PFSK-1 (cell line): Measurements from ENCODE around the gene BEAN1.

ENCODE experiments used
- FOXP2 ChIP-seq: optimal IDR thresholded peaks from 2 replicates; pipeline ENCODE3; 2011; ENCODE audit warnings: borderline replicate concordance, control low read depth, inconsistent platforms; ENCODE audit not compliant: insufficient read depth; ENCODE audit errors: extremely low read length, extremely low read depth
- POLR2AphosphoS5 ChIP-seq: IDR thresholded peaks from 2 replicates; pipeline ENCODE4 v1.6.1; 2012; ENCODE audit warnings: low read depth, mild to moderate bottlenecking, control low read depth, low read length, moderate library complexity
- SIN3A ChIP-seq: IDR thresholded peaks from 2 replicates; pipeline ENCODE4 v1.6.1; 2012; ENCODE audit warnings: mild to moderate bottlenecking, low read length, moderate library complexity, borderline replicate concordance; ENCODE audit not compliant: insufficient read depth
- TAF1 ChIP-seq: IDR thresholded peaks from 2 replicates; pipeline ENCODE4 v1.6.1; 2012; ENCODE audit warnings: low read length, control low read depth, borderline replicate concordance; ENCODE audit not compliant: insufficient read depth
- TF ChIP-seq, protein P1 (sequence below), 2 experiments: IDR thresholded peaks; 2 replicates each; pipeline versions ENCODE4 v1.6.1 to v1.8.0; 2011 to 2012; ENCODE audit warnings: low read depth in 2 of 2, low read length in 2 of 2, control low read depth in 1 of 2, inconsistent platforms in 1 of 2, mild to moderate bottlenecking in 1 of 2, moderate library complexity in 1 of 2; ENCODE audit not compliant: insufficient read depth in 1 of 2

The BEAN1 gene

DNA sequence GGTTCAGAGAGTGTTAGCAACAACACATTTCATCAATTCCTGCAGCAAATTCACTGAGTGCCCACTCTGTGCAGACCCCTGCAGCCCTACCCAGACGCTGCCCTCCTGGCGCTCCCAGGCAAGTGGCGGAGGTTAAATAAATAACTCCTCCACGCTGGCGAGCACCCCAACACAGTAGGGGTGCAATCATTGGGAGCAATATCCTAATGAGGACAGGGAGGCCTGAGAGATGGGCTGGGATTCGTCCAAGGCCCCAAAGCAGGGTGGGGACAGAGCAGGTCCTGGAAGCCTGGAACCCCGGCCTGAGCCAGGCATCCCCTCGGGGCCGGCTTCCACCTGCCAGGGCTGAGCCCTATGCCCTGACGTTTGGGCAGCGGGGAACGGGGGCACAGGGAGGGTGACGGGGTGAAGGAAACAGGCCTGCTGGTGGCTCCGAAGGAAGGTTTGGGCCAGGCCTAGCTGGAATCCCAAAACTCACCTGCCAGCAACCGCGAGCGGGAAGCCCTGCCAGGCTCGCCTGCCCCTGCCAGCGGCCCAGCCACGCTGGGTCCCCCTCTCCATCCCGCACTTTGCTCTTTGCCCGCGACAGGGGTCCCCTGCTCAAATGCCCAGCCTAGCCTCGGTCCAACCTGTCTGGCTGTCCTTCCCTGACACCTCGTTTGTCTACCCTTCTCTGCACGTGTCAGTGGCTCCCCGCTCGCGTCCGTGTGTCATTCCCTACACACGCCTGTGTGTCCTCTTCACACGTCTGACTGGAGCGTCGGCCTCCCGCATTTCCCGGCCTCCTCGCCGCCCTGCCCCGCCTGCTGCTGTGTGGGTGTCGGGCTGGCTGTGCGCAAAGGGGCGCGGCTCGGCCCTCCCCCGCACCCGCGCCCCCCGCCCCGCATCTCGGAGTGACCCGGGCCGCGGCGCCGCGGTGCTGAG lies 721 bp upstream of the BEAN1 start:
- TF ChIP-seq TAF1 (no peak), FOXP2 (no peak), SIN3A (no peak), POLR2AphosphoS5 (no peak)
- TF ChIP-seq, protein P1, sequence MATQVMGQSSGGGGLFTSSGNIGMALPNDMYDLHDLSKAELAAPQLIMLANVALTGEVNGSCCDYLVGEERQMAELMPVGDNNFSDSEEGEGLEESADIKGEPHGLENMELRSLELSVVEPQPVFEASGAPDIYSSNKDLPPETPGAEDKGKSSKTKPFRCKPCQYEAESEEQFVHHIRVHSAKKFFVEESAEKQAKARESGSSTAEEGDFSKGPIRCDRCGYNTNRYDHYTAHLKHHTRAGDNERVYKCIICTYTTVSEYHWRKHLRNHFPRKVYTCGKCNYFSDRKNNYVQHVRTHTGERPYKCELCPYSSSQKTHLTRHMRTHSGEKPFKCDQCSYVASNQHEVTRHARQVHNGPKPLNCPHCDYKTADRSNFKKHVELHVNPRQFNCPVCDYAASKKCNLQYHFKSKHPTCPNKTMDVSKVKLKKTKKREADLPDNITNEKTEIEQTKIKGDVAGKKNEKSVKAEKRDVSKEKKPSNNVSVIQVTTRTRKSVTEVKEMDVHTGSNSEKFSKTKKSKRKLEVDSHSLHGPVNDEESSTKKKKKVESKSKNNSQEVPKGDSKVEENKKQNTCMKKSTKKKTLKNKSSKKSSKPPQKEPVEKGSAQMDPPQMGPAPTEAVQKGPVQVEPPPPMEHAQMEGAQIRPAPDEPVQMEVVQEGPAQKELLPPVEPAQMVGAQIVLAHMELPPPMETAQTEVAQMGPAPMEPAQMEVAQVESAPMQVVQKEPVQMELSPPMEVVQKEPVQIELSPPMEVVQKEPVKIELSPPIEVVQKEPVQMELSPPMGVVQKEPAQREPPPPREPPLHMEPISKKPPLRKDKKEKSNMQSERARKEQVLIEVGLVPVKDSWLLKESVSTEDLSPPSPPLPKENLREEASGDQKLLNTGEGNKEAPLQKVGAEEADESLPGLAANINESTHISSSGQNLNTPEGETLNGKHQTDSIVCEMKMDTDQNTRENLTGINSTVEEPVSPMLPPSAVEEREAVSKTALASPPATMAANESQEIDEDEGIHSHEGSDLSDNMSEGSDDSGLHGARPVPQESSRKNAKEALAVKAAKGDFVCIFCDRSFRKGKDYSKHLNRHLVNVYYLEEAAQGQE (IDR thresholded peaks at IDR 0.05; ENCODE audit: insufficient read depth in 1 of 2, low read depth in 2 of 2, low read length in 2 of 2) = no peak

DNA sequence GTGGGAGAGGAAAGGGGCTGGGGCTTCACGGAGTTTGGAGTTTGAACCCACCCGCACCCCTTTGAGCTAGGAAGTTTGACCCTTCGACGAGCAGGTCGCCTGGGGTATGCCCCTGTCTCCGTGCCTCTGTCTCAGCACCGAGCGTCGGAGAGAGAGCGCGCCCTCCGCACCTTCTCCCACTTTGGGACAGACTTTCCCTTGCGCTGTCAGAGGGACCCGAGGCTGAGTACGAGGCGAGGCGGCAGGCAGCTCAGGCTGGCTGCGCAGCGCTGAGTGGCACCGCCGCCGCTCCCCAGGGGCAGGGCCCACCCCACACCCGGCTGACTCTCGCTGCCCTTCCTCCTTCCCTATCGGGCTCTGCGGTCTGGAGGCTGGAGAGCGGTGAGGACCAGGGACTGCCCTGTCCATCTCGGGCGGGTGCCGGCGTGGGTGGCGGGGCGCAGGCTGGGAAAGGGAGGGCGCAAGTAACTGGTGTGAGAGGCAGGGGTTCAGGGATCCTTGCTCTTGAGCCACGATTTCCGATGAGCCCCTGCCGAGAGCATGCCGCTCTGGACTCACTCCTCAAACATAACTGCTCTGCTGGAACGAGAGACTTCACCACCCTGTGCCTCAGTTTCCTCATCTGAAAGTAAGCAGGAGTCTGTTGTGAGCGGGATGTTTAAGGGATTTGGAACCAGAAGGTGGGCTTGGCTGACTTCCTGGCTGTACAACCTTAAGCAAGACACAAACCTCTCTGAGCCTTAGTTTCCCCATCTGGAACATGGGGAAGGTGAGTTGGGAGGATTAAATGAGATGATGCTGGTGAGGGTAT lies 981 bp downstream of the BEAN1 start:
- no peak for TF ChIP-seq FOXP2

DNA sequence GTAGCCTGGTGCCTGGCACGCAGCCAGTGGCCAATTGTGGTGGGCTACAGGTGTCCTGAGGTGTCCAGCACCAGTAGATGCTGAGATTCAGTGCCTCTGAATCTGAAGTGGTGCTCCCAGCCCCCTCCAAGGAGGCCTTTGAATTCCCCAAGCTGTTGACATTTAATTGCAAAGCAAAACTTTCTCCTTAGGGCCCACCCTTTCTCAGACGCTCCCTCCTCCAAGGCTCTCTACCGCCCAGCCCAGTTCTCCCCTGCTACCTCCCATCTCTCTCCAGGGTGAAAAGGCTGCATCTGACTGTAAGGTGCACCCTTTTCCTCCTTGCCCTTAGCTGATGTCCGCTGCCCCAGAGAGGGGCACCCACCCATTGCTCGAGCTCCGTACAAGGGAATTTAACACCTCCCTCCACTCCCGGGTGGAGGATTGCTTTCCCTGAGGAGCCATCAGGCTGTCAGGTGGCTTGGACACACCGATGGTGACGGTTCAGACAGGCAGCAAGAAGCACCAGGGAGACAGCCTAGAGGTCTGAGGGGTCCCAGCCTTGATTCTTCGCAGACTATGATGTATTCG lies 1.7 kb downstream of the BEAN1 start:
- no peak for TF ChIP-seq FOXP2
- no peak for TF ChIP-seq POLR2AphosphoS5
- no peak for TF ChIP-seq TAF1
- TF ChIP-seq, protein P1 (IDR thresholded peaks at IDR 0.05; ENCODE audit: insufficient read depth in 1 of 2, low read depth in 2 of 2, low read length in 2 of 2) = no peak
- no peak for TF ChIP-seq SIN3A

DNA sequence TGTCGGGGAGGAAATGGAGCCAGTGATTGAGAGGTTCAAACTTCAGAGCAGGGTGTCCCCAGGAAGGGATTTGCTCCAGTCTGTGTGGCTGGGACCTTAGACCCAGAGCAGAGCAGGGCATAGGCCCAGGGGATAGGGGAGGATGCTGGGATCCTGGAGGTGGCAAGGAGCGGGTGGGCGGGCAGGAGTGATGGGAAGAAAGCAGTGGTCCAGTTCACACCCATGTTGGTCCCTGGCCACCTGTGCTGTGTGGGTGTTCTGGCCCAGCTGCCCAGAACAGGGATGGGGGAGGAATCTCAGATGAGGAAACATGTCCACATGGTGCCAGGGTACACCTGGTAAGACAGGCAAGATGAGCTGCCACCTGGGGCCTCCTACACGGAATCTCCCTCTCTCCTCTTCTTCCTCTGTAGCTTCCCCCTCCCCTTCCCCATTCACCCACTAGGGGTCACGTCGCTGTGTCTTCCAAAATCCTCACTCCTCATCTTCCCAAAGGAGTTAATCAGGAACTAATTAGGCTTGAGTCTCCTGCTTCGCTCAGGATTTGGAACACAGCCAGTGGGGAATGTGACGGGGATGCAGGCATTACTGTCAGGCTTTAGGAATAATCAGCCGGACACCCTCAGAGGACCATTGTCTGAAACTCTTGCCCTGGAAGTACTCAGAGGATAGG lies 2.3 kb downstream of the BEAN1 start:
- TF ChIP-seq TAF1 (no peak), SIN3A (no peak), FOXP2 (no peak), POLR2AphosphoS5 (no peak)
- TF ChIP-seq, protein P1 (IDR thresholded peaks at IDR 0.05; ENCODE audit: insufficient read depth in 1 of 2, low read depth in 2 of 2, low read length in 2 of 2) = no peak

DNA sequence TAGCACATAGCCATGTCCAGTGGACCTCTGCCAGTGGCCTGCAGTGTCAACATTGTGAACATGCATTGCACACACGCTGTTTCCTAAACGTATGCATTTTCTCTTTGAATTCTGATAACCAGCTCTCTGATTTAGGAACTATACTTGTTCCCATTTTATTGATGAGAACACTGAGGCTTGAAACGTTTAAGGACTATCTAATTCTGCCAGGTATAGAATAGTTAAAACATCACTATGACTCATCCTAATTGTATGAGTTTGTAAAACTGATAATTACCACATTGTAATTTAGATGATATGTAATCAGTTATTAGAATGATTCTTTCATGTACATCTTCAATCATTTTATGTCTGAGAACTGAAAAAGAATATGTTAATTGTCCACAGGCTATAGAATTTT lies 3.1 kb downstream of the BEAN1 start:
- TF ChIP-seq TAF1 (no peak), SIN3A (no peak), POLR2AphosphoS5 (no peak), FOXP2 (no peak)
- TF ChIP-seq, protein P1 (IDR thresholded peaks at IDR 0.05; ENCODE audit: insufficient read depth in 1 of 2, low read depth in 2 of 2, low read length in 2 of 2) = no peak
